ENCODE data around the gene ATOSA.

Gene ATOSA

GRCh38 chr15:52651868-52652267, 27.3 kb downstream of the ATOSA start:
- H3K4me1 ChIP-seq (ENCODE audit: insufficient read depth, low read length), result peaks cover 26% of the 10 kb centered on the region
- WGBS, result 71% methylated on average over 8 of the region's 8 CpGs
- H3K27me3 ChIP-seq (ENCODE audit: insufficient read depth, low read length), result no peaks in the 10 kb centered on the region
- peak overlapping the region; percentile 20; the same call in 1 of the 2 replicates for H3K9ac ChIP-seq (ENCODE audit: low read depth, low read length)
- H3K4me3 ChIP-seq (ENCODE audit: low read length), result peak overlapping the region; percentile 20; the same call in 1 of the 2 replicates
- H3K9me3 ChIP-seq (ENCODE audit: insufficient read depth, low read depth, low read length), result no peaks in the 10 kb centered on the region
- H3K36me3 ChIP-seq (ENCODE audit: insufficient read depth, low read length), result no peaks in the 10 kb centered on the region
- H3K27ac ChIP-seq (ENCODE audit: low read depth, low read length), result peak overlapping the region; percentile 1; the same call in 1 of the 2 replicates

- Histone ChIP-seq H3K27me3 (ENCODE audit: insufficient read depth, low read length) (no peaks in the 10 kb centered on the region), H3K4me3 (ENCODE audit: low read length) (no peak overlapping the region), H3K9ac (ENCODE audit: low read depth, low read length) (no peak overlapping the region; the same call in 1 of the 2 replicates), H3K4me1 (ENCODE audit: insufficient read depth, low read length) (peaks cover 26% of the 10 kb centered on the region), H3K27ac (ENCODE audit: low read depth, low read length) (no peak overlapping the region), H3K36me3 (ENCODE audit: insufficient read depth, low read length) (no peaks in the 10 kb centered on the region), H3K9me3 (ENCODE audit: insufficient read depth, low read depth, low read length) (no peaks in the 10 kb centered on the region)
- no CpG with 5 or more reads among the region's 1 CpG for WGBS
Measured at GRCh38 chr15:52651114-52651513, 28.1 kb downstream of the ATOSA start.

GRCh38 chr15:52649686-52650085, 29.5 kb downstream of the ATOSA start:
- Histone ChIP-seq H3K27ac (ENCODE audit: low read depth, low read length) (no peak overlapping the region), H3K9me3 (ENCODE audit: insufficient read depth, low read depth, low read length) (no peaks in the 10 kb centered on the region), H3K9ac (ENCODE audit: low read depth, low read length) (no peak overlapping the region), H3K4me1 (ENCODE audit: insufficient read depth, low read length) (peaks cover 26% of the 10 kb centered on the region), H3K36me3 (ENCODE audit: insufficient read depth, low read length) (no peaks in the 10 kb centered on the region), H3K27me3 (ENCODE audit: insufficient read depth, low read length) (no peaks in the 10 kb centered on the region), H3K4me3 (ENCODE audit: low read length) (no peak overlapping the region)

GRCh38 chr15:52645916-52646315, 33.3 kb downstream of the ATOSA start:
- 98% methylated on average over 2 of the region's 2 CpGs for WGBS
- H3K27ac ChIP-seq (ENCODE audit: low read depth, low read length), result no peak overlapping the region
- no peaks in the 10 kb centered on the region for H3K36me3 ChIP-seq (ENCODE audit: insufficient read depth, low read length)
- no peaks in the 10 kb centered on the region for H3K4me1 ChIP-seq (ENCODE audit: insufficient read depth, low read length)
- no peaks in the 10 kb centered on the region for H3K27me3 ChIP-seq (ENCODE audit: insufficient read depth, low read length)
- H3K9ac ChIP-seq (ENCODE audit: low read depth, low read length), result no peak overlapping the region
- no peak overlapping the region for H3K4me3 ChIP-seq (ENCODE audit: low read length)
- no peaks in the 10 kb centered on the region for H3K9me3 ChIP-seq (ENCODE audit: insufficient read depth, low read depth, low read length)

GRCh38 chr15:52642386-52643361, 36.5 kb downstream of the ATOSA start:
- no peaks in the 10 kb centered on the region for H3K9me3 ChIP-seq (ENCODE audit: insufficient read depth, low read depth, low read length)
- no peaks in the 10 kb centered on the region for H3K27me3 ChIP-seq (ENCODE audit: insufficient read depth, low read length)
- H3K27ac ChIP-seq (ENCODE audit: low read depth, low read length), result no peak overlapping the region
- H3K4me1 ChIP-seq (ENCODE audit: insufficient read depth, low read length), result no peaks in the 10 kb centered on the region
- WGBS, result 95% methylated on average over 4 of the region's 5 CpGs
- H3K4me3 ChIP-seq (ENCODE audit: low read length), result no peak overlapping the region
- H3K9ac ChIP-seq (ENCODE audit: low read depth, low read length), result no peak overlapping the region
- H3K36me3 ChIP-seq (ENCODE audit: insufficient read depth, low read length), result no peaks in the 10 kb centered on the region

- Histone ChIP-seq H3K36me3 (ENCODE audit: insufficient read depth, low read length) (no peaks in the 10 kb centered on the region), H3K4me3 (ENCODE audit: low read length) (no peak overlapping the region), H3K9ac (ENCODE audit: low read depth, low read length) (no peak overlapping the region), H3K27me3 (ENCODE audit: insufficient read depth, low read length) (no peaks in the 10 kb centered on the region), H3K27ac (ENCODE audit: low read depth, low read length) (no peak overlapping the region), H3K9me3 (ENCODE audit: insufficient read depth, low read depth, low read length) (no peaks in the 10 kb centered on the region), H3K4me1 (ENCODE audit: insufficient read depth, low read length) (no peaks in the 10 kb centered on the region)
- 81% methylated on average over 2 of the region's 2 CpGs for WGBS
Measured at GRCh38 chr15:52636459-52636858, 42.7 kb downstream of the ATOSA start.

GRCh38 chr15:52635908-52636307, 43.3 kb downstream of the ATOSA start:
- Histone ChIP-seq H3K9me3 (ENCODE audit: insufficient read depth, low read depth, low read length) (no peaks in the 10 kb centered on the region), H3K27ac (ENCODE audit: low read depth, low read length) (no peak overlapping the region), H3K27me3 (ENCODE audit: insufficient read depth, low read length) (no peaks in the 10 kb centered on the region), H3K4me1 (ENCODE audit: insufficient read depth, low read length) (no peaks in the 10 kb centered on the region), H3K36me3 (ENCODE audit: insufficient read depth, low read length) (no peaks in the 10 kb centered on the region), H3K9ac (ENCODE audit: low read depth, low read length) (no peak overlapping the region), H3K4me3 (ENCODE audit: low read length) (no peak overlapping the region)
- WGBS, result 88% methylated on average over 1 of the region's 1 CpG
